EL (cell line): ENCODE data around the gene FBLN2.

Experiments
- DNase-seq: peaks from one replicate; pipeline ENCODE4 v3.0.0-alpha.2; 2016

FBLN2 gene

GRCh38 chr3:13653631-13654279, 104.8 kb downstream of the FBLN2 start:
- DNase-seq = no peak

- DNase-seq = no peak
Observed at GRCh38 chr3:13654330-13655060, 105.6 kb downstream of the FBLN2 start.

- DNase-seq = peak; percentile 54
Observed at GRCh38 chr3:13655061-13655913, 106.4 kb downstream of the FBLN2 start.

- no peak for DNase-seq
Observed at GRCh38 chr3:13656584-13657301, 107.8 kb downstream of the FBLN2 start.

GRCh38 chr3:13657660-13658435, 108.9 kb downstream of the FBLN2 start:
- peak; percentile 51 for DNase-seq

- no peak for DNase-seq
Observed at GRCh38 chr3:13658681-13659080, 109.8 kb downstream of the FBLN2 start.

GRCh38 chr3:13659221-13659969, 110.5 kb downstream of the FBLN2 start:
- no peak for DNase-seq

GRCh38 chr3:13660042-13660874, 111.3 kb downstream of the FBLN2 start:
- DNase-seq = no peak

GRCh38 chr3:13661121-13661520, 112.2 kb downstream of the FBLN2 start:
- DNase-seq = no peak

GRCh38 chr3:13662238-13662847, 113.4 kb downstream of the FBLN2 start:
- no peak for DNase-seq

GRCh38 chr3:13663781-13664535, 115.0 kb downstream of the FBLN2 start:
- DNase-seq = no peak

- DNase-seq = no peak
Observed at GRCh38 chr3:13665582-13666226, 116.8 kb downstream of the FBLN2 start.

GRCh38 chr3:13666227-13666619, 117.3 kb downstream of the FBLN2 start:
- DNase-seq = no peak

- no peak for DNase-seq
Observed at GRCh38 chr3:13666781-13667709, 118.1 kb downstream of the FBLN2 start.

- no peak for DNase-seq
Observed at GRCh38 chr3:13668136-13668535, 119.2 kb downstream of the FBLN2 start.

GRCh38 chr3:13669457-13669856, 120.5 kb downstream of the FBLN2 start:
- no peak for DNase-seq

- DNase-seq = no peak
Observed at GRCh38 chr3:13670292-13670691, 121.4 kb downstream of the FBLN2 start.
